ENCODE results near the gene RNGTT.
"Not testable (repeated sequence)": the region's sequence is repeated elsewhere in the genome, so short reads cannot be mapped to it uniquely, and the experiment has no call there.

Gene RNGTT

DNA sequence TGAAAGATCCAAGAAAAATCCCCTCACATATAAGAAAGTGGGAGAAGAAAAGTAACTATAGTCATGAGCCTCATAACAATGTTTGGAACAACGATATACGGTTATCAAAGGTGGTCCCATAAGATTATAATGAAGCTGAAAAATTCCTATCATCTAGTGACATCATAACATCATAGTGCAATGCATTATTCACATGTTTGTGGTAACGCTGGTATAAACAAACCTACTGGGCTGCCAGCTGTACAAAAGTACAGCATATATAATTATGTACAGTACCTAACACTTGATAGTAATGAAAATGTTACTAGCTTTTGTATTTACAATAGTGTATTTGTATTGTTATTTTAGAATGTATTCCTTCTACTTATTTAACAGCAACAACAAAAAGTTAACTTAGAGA is 240.7 kb downstream of the RNGTT start:
- DNase-seq (ENCODE audit: low read depth in 2 of 2) = no peak

DNA sequence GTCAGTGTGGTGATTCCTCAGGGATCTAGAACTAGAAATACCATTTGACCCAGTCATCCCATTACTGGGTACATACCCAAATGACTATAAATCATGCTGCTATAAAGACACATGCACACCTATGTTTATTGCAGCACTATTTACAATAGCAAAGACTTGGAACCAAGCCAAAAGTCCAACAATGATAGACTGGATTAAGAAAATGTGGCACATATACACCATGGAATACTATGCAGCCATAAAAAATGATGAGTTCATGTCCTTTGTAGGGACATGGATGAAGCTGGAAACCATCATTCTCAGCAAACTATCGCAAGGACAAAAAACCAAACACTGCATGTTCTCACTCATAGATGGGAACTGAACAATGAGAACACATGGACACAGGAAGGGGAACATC is 247.0 kb downstream of the RNGTT start:
- DNase-seq (ENCODE audit: low read depth in 2 of 2) = not testable (repeated sequence)

DNA sequence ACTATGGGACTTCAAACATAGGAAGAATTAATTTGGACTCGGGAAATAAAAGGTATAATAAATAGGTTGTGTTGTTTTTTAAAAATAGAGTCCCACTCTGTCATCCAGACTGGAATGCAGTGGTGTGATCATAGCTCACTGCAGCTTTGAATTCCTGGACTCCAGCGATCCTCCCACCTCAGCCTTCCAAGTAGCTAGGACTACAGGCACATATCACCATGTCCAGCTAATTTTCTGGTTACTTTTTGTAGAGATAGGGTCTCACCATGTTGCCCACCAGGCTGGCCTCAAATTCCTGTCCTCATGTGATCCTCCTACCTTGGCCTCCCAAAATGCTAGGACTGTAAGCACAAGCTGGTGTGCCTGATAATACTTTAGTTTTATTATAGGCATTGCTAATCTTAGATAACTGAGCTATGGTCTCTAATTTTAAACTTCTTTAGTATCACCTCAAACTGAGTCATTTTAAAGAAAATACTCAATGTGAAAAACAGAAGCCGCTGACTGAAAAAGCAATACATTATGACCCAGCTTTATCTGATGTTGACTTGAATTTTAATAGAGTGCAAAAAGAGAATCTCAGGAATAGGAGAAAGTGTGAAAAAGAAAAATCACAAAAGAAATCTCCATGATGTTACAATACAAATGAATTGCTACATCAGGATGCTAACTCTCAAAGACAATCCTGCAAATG is 251.0 kb downstream of the RNGTT start:
- no peak for DNase-seq (ENCODE audit: low read depth in 2 of 2)

DNA sequence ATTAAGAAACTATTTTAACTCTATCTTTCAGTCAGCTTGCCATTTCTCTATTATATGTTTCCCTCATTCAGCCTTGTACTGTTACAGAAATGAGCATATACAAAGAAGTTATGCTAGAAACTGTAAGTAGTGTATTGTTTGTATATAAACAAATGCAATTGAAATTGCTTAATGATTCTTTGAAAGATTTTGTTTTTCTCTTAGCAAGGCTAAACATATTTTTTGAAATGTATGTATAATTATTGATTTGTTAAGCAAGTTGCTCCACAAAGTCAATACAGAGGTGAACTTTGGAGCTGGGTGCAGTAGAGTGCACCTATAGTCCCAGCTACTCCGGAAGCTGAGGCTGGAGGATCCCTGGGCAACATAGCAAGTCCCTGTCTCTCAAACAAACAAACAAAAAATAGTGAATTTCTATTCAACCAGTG is 253.6 kb downstream of the RNGTT start:
- DNase-seq (ENCODE audit: low read depth in 2 of 2) = no peak

DNA sequence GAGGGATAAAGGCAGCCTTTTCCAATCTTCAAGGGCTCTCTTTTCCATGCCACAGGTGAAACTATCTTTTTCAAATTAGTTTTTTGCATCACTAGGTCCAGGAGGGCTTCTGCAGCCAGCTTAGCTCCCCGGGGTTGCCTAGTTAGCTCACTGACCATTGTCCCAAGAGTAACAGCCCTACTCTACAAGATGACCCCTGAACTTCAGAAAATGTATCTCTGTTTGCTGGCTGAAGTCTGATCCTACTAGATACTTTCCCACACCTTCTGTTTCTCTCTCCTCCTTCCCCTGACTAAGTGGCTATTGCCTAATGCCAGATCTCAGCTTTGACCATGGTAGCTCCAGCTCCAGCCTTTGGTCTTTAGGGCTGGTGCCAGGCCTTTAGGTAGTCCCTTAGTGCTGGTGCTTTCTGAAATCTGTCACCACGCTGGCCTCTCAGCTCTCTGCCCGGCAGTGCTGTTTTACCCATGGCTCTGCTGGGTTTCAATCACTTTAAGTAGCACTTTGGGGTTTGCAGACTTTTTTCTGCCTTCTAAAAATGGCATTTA is 255.1 kb downstream of the RNGTT start:
- no peak for DNase-seq (ENCODE audit: low read depth in 2 of 2)

DNA sequence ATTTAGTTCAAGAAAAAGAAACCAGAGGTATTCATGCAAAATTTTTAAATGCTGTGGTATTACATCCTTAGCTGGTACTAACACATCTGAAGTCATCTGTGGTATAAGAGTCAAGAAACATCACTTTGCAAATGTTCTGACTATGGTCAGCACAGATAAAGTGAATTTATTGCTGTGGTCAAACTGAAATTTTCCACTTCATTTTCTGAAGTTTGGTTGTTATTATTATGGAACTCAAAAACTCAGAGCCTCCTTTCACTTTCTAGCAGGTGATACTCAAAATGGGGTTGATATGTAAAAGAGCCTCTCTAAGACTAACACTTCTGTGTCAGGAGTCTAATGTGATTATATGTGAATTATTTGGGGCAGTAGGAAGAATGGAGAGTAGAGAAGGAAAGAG is 257.8 kb downstream of the RNGTT start:
- no peak for DNase-seq (ENCODE audit: low read depth in 2 of 2)

GRCh38 chr6:88704980-88705379 is 258.4 kb downstream of the RNGTT start:
- no peak for DNase-seq (ENCODE audit: low read depth in 2 of 2)

- DNase-seq (ENCODE audit: low read depth in 2 of 2) = no peak
Measured at GRCh38 chr6:88702956-88703556, 260.4 kb downstream of the RNGTT start.

DNA sequence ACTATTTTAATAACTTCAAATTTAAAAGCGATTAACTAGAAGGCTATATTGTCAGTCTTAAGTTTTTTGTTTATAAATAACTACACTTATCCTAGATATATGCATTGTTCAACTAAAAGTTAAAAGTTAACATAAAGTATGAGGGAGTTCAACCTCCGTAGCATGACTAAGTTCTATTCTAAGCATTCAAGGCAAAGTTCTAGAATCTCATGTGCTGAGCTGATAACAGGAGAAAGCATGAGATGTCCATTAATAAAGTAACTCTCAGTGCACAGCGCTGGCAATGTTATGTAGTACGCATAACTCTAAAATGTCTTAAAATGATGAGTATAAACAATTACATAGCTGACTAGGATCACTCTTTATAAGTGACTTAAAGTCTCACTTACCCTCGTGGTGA is 264.8 kb downstream of the RNGTT start:
- no peak for DNase-seq (ENCODE audit: low read depth in 2 of 2)

GRCh38 chr6:88695937-88696336 is 267.5 kb downstream of the RNGTT start:
- DNase-seq (ENCODE audit: low read depth in 2 of 2) = no peak

- no peak for DNase-seq (ENCODE audit: low read depth in 2 of 2)
Measured at GRCh38 chr6:88683734-88684133, 279.7 kb downstream of the RNGTT start.

DNA sequence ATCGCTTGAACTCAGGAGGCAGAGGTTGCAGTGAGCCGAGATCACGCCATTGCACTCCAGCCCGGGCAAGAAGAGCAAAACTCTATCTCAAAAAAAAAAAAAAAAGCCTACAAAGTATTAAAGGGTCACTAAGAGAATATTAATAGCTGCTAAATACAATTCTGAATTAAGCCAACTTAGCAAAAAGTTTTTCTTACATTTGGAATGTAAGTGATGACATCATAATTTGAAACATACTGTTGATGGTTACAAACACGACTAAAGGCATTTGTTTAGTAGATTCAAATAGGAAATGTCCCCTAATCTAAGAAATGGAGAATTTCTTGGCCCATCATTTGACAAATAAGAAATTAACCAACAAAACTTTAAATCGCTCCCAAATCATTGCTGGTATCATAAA is 282.8 kb downstream of the RNGTT start:
- no peak for DNase-seq (ENCODE audit: low read depth in 2 of 2)

GRCh38 chr6:88679841-88680240 is 283.6 kb downstream of the RNGTT start:
- no peak for DNase-seq (ENCODE audit: low read depth in 2 of 2)

DNA sequence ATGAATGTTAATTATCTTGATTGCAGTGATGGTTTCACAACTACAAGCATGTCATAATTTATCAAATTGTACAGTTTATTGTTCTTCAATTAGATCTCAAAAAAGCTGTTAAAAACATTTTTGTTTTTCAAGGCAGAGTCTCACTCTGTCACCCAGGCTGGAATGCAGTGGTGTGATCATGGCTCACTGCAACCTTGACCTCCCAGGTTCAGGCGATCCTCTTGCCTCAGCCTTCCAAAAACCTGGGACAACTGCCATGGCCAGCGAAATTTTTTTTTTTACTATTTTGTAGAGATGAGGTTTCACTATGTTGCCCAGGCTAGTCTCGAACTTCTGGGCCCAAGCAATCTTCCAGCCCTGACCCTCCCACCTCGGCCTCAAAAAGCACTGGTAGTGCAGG is 286.1 kb downstream of the RNGTT start:
- DNase-seq (ENCODE audit: low read depth in 2 of 2) = no peak

DNA sequence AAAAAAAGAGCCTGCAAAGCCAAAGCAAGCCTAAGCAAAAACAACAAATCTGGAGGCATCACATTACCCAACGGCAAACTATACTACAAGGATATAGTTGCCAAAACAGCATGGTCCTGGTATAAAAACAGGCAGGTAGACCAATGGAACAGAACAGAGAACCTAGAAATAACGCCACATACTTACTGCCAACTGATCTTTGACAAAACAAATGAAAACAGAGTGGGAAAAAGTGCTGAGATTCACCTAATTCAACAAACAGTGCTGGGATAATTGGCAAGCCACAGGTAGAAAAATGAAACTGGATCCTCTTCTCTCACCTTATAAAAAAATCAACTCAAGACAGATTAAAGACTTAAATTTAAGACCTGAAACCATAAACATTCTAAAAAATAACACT is 291.8 kb downstream of the RNGTT start:
- no peak for DNase-seq (ENCODE audit: low read depth in 2 of 2)

DNA sequence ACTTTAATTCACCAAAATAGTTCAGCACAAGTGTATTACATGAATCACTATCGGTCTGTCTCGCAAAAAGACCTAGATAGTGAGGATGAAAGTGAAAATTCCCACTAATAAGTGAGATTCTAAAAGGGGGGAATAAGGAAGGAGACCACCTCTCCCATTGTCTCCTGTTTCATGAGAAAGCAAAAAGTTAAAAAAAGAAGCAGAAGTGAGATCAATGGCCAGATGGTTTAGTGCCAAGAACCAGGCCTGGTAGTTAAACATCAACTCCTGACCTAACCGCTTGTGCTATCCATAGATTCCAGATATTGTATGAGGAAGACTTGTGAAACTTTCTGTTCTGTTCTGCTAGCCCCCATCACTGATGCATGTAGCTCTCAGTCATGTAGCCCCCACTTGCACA is 293.0 kb downstream of the RNGTT start:
- DNase-seq (ENCODE audit: low read depth in 2 of 2) = no peak

GRCh38 chr6:88669475-88669874 is 293.9 kb downstream of the RNGTT start:
- DNase-seq (ENCODE audit: low read depth in 2 of 2) = no peak

DNA sequence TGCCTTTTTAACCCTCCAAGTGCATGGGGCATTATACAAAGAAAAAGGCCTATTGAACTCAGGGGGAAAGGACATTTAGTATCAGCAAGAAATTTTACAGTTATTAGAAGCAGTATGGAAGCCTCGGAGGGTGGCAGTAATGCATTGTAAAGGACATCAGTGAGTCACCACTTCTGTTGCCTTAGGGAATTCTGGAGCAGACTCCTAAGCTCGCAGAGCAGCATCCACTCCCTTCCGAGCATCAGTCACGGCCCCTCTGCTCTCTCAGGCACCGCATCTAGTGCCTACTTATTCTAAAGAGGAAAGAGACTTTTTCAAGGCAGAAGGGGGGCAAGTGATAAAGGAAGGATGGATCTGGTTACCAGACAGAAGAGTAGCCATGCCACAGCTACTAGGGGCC is 296.5 kb downstream of the RNGTT start:
- no peak for DNase-seq (ENCODE audit: low read depth in 2 of 2)

DNA sequence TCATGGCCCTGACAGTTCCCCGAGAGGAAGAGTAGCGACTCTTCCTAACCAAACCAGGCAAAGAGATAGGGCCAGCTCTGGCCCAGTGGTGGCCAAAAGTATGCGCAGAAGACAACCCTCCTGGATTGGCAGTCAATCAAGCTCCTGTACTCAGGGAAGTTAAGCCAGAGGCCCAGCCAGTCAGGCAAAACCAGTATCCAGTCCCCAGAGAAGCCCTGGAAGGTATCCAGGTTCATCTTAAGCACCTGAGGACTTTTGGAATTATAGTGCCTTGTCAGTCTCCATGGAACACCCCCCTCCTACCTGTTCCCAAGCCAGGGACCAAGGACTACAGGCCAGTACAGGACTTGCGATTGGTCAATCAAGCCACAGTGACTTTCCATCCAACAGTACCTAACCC is 298.3 kb downstream of the RNGTT start:
- DNase-seq (ENCODE audit: low read depth in 2 of 2) = no peak

DNA sequence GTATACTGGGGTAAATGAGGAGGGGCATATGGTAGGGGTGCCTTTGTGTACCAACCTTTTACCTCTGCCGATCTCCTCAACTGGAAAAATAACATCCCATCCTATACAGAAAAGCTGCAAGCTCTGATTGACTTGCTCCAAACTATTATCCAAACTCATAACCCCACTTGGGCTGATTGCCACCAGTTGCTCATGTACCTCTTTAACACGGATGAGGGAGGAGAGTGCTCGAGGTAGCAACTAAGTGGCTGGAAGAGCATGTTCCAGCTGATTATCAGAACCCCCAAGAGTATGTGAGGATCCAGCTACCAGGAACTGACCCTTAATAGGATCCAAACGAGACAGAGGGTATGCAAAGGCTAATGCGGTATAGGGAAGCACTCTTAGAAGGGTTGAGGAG is 299.6 kb downstream of the RNGTT start:
- DNase-seq (ENCODE audit: low read depth in 2 of 2) = no peak

DNA sequence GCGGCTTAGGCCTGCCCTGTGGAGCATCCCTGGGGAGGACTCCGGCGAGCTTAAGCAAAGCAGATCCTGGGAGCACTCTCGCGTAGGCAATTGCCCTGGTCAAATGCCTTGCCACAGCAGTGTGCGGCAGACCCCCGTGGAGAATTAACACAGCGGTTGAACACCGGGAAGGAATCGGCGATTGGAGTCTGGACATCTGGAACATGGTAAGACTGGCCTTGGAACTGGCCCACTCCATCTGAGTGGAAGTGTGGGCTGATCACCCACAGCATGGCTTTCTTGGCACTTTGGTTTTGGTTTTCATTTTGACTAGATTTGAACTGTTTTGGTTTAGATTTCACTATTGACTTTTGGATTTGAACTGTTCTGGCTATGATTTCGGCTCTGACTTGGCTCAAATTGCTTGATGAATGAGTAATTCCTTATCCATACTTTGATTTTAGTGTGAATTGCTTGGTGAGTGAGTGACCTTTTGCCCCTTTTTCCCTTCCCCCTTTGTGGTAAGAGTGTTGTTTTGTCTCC is 300.7 kb downstream of the RNGTT start:
- no peak for DNase-seq (ENCODE audit: low read depth in 2 of 2)

DNA sequence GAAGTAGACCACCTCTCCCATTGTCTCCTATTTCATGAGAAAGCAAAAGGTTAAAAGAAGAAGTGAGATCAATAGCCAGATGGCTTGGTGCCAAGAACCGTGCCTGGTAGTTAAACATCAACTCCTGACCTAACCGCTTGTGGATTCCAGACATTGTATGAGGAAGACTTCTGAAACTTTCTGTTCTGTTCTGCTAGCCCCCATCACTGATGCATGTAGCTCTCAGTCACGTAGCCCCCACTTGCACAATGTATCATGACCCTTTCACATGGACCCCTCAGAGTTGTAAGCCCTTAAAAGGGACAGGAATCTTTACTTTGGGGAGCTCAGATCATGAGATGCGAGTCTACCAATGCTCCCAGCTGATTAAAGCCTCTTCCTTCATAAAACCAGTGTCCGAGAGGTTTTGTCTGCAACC is 301.2 kb downstream of the RNGTT start:
- DNase-seq (ENCODE audit: low read depth in 2 of 2) = no peak

DNA sequence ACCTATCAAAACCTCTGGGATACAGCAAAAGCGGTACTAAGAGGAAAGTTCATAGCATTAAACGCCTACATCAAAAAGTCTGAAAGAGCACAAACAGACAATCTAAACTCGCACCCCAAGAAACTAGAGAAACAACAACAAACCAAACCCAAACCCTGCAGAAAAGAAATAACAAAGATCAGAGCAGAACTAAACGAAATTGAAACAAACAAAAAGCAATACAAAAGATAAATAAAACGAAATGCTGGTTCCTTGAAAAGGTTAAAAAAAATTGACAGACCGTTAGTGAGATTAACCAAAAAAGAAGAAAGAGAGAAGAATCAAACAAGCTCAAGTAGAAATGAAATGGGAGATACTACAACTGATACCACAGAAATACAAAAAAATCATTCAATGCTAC is 302.3 kb downstream of the RNGTT start:
- no peak for DNase-seq (ENCODE audit: low read depth in 2 of 2)
